IMR-90 (cell line): ENCODE results near the gene COX8A. TPM values are rescaled to one million over a fixed set of nuclear protein-coding genes. Genes with fewer than 3 reads are reported as not detected.

Experiments used
- ATAC-seq: fragments of 200-7000 bp; cut with Tn5 transposase; 2 replicates; pipeline ENCODE4 v1.9.1; 2020; ENCODE audit warnings: low read depth, mild to moderate bottlenecking, moderate library complexity
- BruUV-seq: library from RNA; stranded (reverse); fragments of 400-500 nt; replicated peaks from 2 replicates; lab custom pipeline; 2021; lab: Mats Ljungman, UMichigan
- CTCF ChIA-PET: fragments of 300-600 bp; formaldehyde crosslinking; extraction: SDS; loops from one replicate; lab custom pipeline; 2021; ENCODE audit warnings: antibody characterized with exemption; lab: Yijun Ruan, JAX
- POLR2A ChIA-PET: fragments of 300-600 bp; sonication (Branson Sonifier 250); formaldehyde crosslinking; loops from one replicate; lab custom pipeline; 2022; ENCODE audit warnings: antibody characterized with exemption; ENCODE audit not compliant: unreplicated experiment; lab: Charles Lee
- DNase-seq: peaks from one replicate; pipeline ENCODE4 v3.0.0; 2013
- H2AFZ ChIP-seq: replicated peaks from 2 replicates; pipeline ENCODE3; 2013; ENCODE audit warnings: low read length, mild to moderate bottlenecking; ENCODE audit not compliant: poor library complexity
- H2AK5ac ChIP-seq: 2 replicates; pipeline ENCODE4 v1.6.1; 2013; ENCODE audit warnings: low read depth, low read length, inconsistent platforms
- H2AK9ac ChIP-seq: replicated peaks from 2 replicates; pipeline ENCODE3; 2013; ENCODE audit warnings: mild to moderate bottlenecking, low read depth, low read length, moderate library complexity; ENCODE audit not compliant: poor library complexity
- H2BK120ac ChIP-seq: 2 replicates; pipeline ENCODE4 v1.6.1; 2013; ENCODE audit warnings: low read depth, low read length, inconsistent platforms
- H2BK15ac ChIP-seq: 3 replicates; pipeline ENCODE4 v1.6.1; 2013; ENCODE audit warnings: low read depth, low read length, inconsistent platforms
- H2BK20ac ChIP-seq: 2 replicates; pipeline ENCODE4 v1.6.1; 2013; ENCODE audit warnings: low read depth, mild to moderate bottlenecking, inconsistent platforms, low read length, moderate library complexity
- H2BK5ac ChIP-seq: 2 replicates; pipeline ENCODE4 v1.6.1; 2013; ENCODE audit warnings: mild to moderate bottlenecking, low read depth, low read length, inconsistent platforms; ENCODE audit not compliant: poor library complexity, severe bottlenecking
- H3K14ac ChIP-seq: replicated peaks from 2 replicates; pipeline ENCODE4 v1.6.1; 2013; ENCODE audit warnings: low read depth, low read length, inconsistent platforms
- H3K18ac ChIP-seq: 2 replicates; pipeline ENCODE4 v1.6.1; 2013; ENCODE audit warnings: low read depth, low read length, control low read depth
- H3K23ac ChIP-seq: 2 replicates; pipeline ENCODE4 v1.6.1; 2013; ENCODE audit warnings: low read depth, low read length, inconsistent platforms
- H3K27ac ChIP-seq: 2 replicates; pipeline ENCODE4 v1.5.1; 2013; ENCODE audit warnings: mild to moderate bottlenecking, control low read depth, low read length; ENCODE audit not compliant: insufficient read depth
- H3K27me3 ChIP-seq: 2 replicates; pipeline ENCODE4 v1.6.1; 2013; ENCODE audit warnings: low read length; ENCODE audit not compliant: control insufficient read depth, insufficient read depth
- H3K36me3 ChIP-seq: 2 replicates; pipeline ENCODE4 v1.6.1; 2013; ENCODE audit warnings: low read length, mixed read lengths; ENCODE audit not compliant: control insufficient read depth, insufficient read depth
- H3K4ac ChIP-seq: 2 replicates; pipeline ENCODE4 v1.6.1; 2013; ENCODE audit warnings: low read depth, low read length, inconsistent platforms
- H3K4me1 ChIP-seq: 2 replicates; pipeline ENCODE4 v1.6.1; 2013; ENCODE audit warnings: low read length, mixed read lengths; ENCODE audit not compliant: control insufficient read depth, insufficient read depth
- H3K4me2 ChIP-seq: 2 replicates; pipeline ENCODE4 v1.6.1; 2013; ENCODE audit warnings: low read depth, mild to moderate bottlenecking, control low read depth, low read length, moderate library complexity
- H3K4me3 ChIP-seq: 2 replicates; pipeline ENCODE4 v1.5.1; 2013; ENCODE audit warnings: low read depth, mild to moderate bottlenecking, control low read depth, low read length, moderate library complexity; ENCODE audit not compliant: insufficient read depth
- H3K56ac ChIP-seq: 2 replicates; pipeline ENCODE4 v1.6.1; 2013; ENCODE audit warnings: low read length, inconsistent platforms; ENCODE audit not compliant: insufficient read depth; ENCODE audit errors: extremely low read depth
- H3K79me1 ChIP-seq, 2 experiments: 2 replicates each; pipeline ENCODE4 v1.6.1; 2013; ENCODE audit warnings: low read length in 2 of 2, inconsistent platforms in 1 of 2, low read depth in 1 of 2
- H3K9ac ChIP-seq: 2 replicates; pipeline ENCODE4 v1.6.1; 2013; ENCODE audit warnings: low read depth, low read length, control low read depth
- H3K9me1 ChIP-seq: 2 replicates; pipeline ENCODE4 v1.6.1; 2013; ENCODE audit warnings: low read length, inconsistent platforms; ENCODE audit not compliant: insufficient read depth
- H3K9me3 ChIP-seq: 2 replicates; pipeline ENCODE4 v1.6.1; 2013; ENCODE audit warnings: low read length; ENCODE audit not compliant: control insufficient read depth, insufficient read depth
- H4K20me1 ChIP-seq: 2 replicates; pipeline ENCODE4 v1.6.1; 2013; ENCODE audit warnings: low read length, inconsistent platforms; ENCODE audit not compliant: insufficient read depth
- H4K5ac ChIP-seq: 2 replicates; pipeline ENCODE4 v1.6.1; 2013; ENCODE audit warnings: mild to moderate bottlenecking, low read depth, low read length, control low read depth
- H4K8ac ChIP-seq, 2 experiments: 2 replicates each; pipeline ENCODE4 v1.6.1; 2013; ENCODE audit warnings: low read depth in 2 of 2, low read length in 2 of 2, control low read depth in 1 of 2, inconsistent platforms in 1 of 2
- H4K91ac ChIP-seq: 2 replicates; pipeline ENCODE4 v1.6.1; 2013; ENCODE audit warnings: low read depth, low read length, inconsistent platforms; ENCODE audit not compliant: insufficient read depth
- MAFK ChIP-seq: IDR thresholded peaks from 2 replicates; pipeline ENCODE4 v1.6.1; 2012; ENCODE audit warnings: low read depth, low read length, improper control_type of control experiment
- MXI1 ChIP-seq: IDR thresholded peaks from 2 replicates; pipeline ENCODE4 v1.6.1; 2012; ENCODE audit warnings: low read depth, mild to moderate bottlenecking, low read length, moderate library complexity, borderline replicate concordance
- NFE2L2 ChIP-seq: fragments of 150-350 bp; IDR thresholded peaks from 2 replicates; pipeline ENCODE4 v1.6.1; 2016; ENCODE audit warnings: low read depth, mild to moderate bottlenecking, low read length
- RAD21 ChIP-seq: IDR thresholded peaks from 2 replicates; pipeline ENCODE4 v1.6.1; 2012; ENCODE audit warnings: low read length, improper control_type of control experiment
- SMC3 ChIP-seq: fragments of 150-350 bp; IDR thresholded peaks from 2 replicates; pipeline ENCODE4 v1.6.1; 2016; ENCODE audit warnings: low read depth, mild to moderate bottlenecking, antibody characterized with exemption, low read length, moderate library complexity
- USF2 ChIP-seq: fragments of 150-350 bp; IDR thresholded peaks from 2 replicates; pipeline ENCODE4 v1.6.1; 2017; ENCODE audit warnings: mild to moderate bottlenecking, antibody characterized with exemption, low read length, low read depth
- WGBS, 2 experiments: methylation state at CpG; one replicate each; pipeline versions ENCODE4 v1.1.5 to v1.1.7; 2013; ENCODE audit warnings: missing lambda C conversion rate in 2 of 2; ENCODE audit not compliant: insufficient read length in 1 of 2; ENCODE audit errors: extremely low coverage in 2 of 2; 5-methylcytosine and 5-hydroxymethylcytosine counted together
- dilution Hi-C: fragments of 300-500 bp; cut with HindIII; formaldehyde crosslinking; loops from one replicate; pipeline ENCODE4 v1.14.3; 2018; ENCODE audit warnings: low sequenced_read_pairs; ENCODE audit not compliant: unreplicated experiment
- in situ Hi-C: fragments of 300-500 bp; cut with MboI; formaldehyde crosslinking; loops from 3 replicates; pipeline ENCODE4 v1.14.3; 2019; ENCODE audit warnings: low sequenced_read_pairs, inconsistent platforms, mixed read lengths
- intact Hi-C: fragments of 100-400 bp; cut with micrococcal nuclease; formaldehyde crosslinking; loops from 2 replicates; pipeline ENCODE4 v1.10.0; 2022
- polyA plus RNA-seq, 3 experiments: library from polyadenylated mRNA; depleted of rRNA; stranded (reverse); fragments of >200 nt; gene quantifications; 2 replicates each; pipeline ENCODE4 v1.2.3, GENCODE V29; 2012; ENCODE audit warnings: low replicate concordance in 1 of 3
- total RNA-seq: library from RNA; depleted of rRNA; stranded (reverse); fragments of >200 nt; gene quantifications from 2 replicates; pipeline ENCODE4 v1.2.3, GENCODE V29; 2012

Gene COX8A
- total and polyA plus RNA-seq, 2 of the 4 experiments (the other 2 are of a cell fraction), result 250 to 598 TPM

GRCh38 chr11:64009710-64010109, 35.3 kb downstream of the COX8A start:
- no peak overlapping the region for H2BK5ac ChIP-seq
- DNase-seq (no peak), ATAC-seq (no peak)
- no peak overlapping the region for H2AK5ac ChIP-seq
- no peaks in the 10 kb centered on the region for H3K27me3 ChIP-seq
- H4K91ac ChIP-seq, result no peak overlapping the region
- ChIA-PET POLR2A (no interaction called here), CTCF (no interaction called here)
- H3K18ac ChIP-seq, result no peak overlapping the region
- no peaks in the 10 kb centered on the region for H4K20me1 ChIP-seq
- H3K9me1 ChIP-seq, result no peaks in the 10 kb centered on the region
- no peak overlapping the region for H3K56ac ChIP-seq
- no peak overlapping the region for H3K23ac ChIP-seq
- no peak overlapping the region for H3K4ac ChIP-seq
- peaks cover 10% of the 10 kb centered on the region for H3K4me1 ChIP-seq
- no peak for TF ChIP-seq NFE2L2
- no peak for TF ChIP-seq SMC3
- no peak for TF ChIP-seq MAFK
- TF ChIP-seq RAD21, result no peak
- no peak for TF ChIP-seq USF2
- no peak for TF ChIP-seq MXI1
- H2BK20ac ChIP-seq, result no peak overlapping the region
- no peak overlapping the region for H4K5ac ChIP-seq
- no TSS peak for BruUV-seq
- no peak overlapping the region for H3K9ac ChIP-seq
- no peak overlapping the region for H3K27ac ChIP-seq
- WGBS, 2 experiments, result 100% methylated on average over 3 of the region's 8 CpGs; no CpG with 5 or more reads in 1 of the 2 experiments
- no peak overlapping the region for H4K8ac ChIP-seq
- no peak overlapping the region for H2BK15ac ChIP-seq
- no peak overlapping the region for H3K4me2 ChIP-seq
- H3K4me3 ChIP-seq, result no peak overlapping the region
- no peak overlapping the region for H2AK9ac ChIP-seq
- in situ Hi-C loops (no loop called here), intact Hi-C loops (loop anchor here (10.0 kb wide), 1 partner anchor 295 kb away; the partner anchor contains the start of genes CATSPERZ and ESRRA), dilution Hi-C loops (no loop called here)
- H2AFZ ChIP-seq, result no peak overlapping the region
- no peak overlapping the region for H3K14ac ChIP-seq
- H3K36me3 ChIP-seq, result no peaks in the 10 kb centered on the region
- H3K79me1 ChIP-seq, result no peaks in the 10 kb centered on the region
- no peaks in the 10 kb centered on the region for H3K9me3 ChIP-seq
- no peak overlapping the region for H2BK120ac ChIP-seq
